HL-60 (cell line): ENCODE data around the gene SERF1A.
"Not testable (repeated sequence)": the region's sequence is repeated elsewhere in the genome, so short reads cannot be mapped to it uniquely, and the experiment has no call there.

ENCODE experiments used
- GABPA ChIP-seq: IDR thresholded peaks from 2 replicates; pipeline ENCODE4 v1.6.1; 2012; ENCODE audit warnings: low read depth
- POLR2AphosphoS5 ChIP-seq: IDR thresholded peaks from 2 replicates; pipeline ENCODE4 v1.6.1; 2012; ENCODE audit warnings: low read depth
- SPI1 ChIP-seq: IDR thresholded peaks from 2 replicates; pipeline ENCODE4 v1.6.1; 2012; ENCODE audit warnings: low read depth, mild to moderate bottlenecking, borderline replicate concordance
- TF ChIP-seq, protein P1 (sequence below): IDR thresholded peaks from one replicate; pipeline ENCODE4 v1.5.1; 2011; ENCODE audit warnings: low read length, control low read depth, inconsistent platforms; ENCODE audit not compliant: insufficient read depth
- TF ChIP-seq, protein P2 (sequence below): IDR thresholded peaks from 2 replicates; pipeline ENCODE4 v1.6.1; 2012; ENCODE audit warnings: low read depth; ENCODE audit not compliant: insufficient replicate concordance

DNA sequence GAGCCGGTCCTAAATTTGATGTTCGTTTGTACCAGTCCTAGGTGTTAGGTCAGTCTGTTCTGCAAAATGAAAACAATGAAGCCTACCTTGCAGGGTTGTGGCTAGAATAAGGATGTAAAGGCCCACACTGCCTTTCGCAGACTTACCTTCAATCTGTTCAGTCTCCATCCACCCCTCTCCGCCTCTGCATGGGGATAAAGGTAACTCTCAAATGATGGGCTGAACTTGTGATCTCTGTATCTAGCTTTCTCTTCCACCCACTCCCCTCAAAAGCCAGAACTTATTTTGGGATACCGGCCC is 753 bp downstream of the SERF1A start:
- TF ChIP-seq, protein P1, sequence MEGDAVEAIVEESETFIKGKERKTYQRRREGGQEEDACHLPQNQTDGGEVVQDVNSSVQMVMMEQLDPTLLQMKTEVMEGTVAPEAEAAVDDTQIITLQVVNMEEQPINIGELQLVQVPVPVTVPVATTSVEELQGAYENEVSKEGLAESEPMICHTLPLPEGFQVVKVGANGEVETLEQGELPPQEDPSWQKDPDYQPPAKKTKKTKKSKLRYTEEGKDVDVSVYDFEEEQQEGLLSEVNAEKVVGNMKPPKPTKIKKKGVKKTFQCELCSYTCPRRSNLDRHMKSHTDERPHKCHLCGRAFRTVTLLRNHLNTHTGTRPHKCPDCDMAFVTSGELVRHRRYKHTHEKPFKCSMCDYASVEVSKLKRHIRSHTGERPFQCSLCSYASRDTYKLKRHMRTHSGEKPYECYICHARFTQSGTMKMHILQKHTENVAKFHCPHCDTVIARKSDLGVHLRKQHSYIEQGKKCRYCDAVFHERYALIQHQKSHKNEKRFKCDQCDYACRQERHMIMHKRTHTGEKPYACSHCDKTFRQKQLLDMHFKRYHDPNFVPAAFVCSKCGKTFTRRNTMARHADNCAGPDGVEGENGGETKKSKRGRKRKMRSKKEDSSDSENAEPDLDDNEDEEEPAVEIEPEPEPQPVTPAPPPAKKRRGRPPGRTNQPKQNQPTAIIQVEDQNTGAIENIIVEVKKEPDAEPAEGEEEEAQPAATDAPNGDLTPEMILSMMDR = not testable (repeated sequence)
- TF ChIP-seq POLR2AphosphoS5, GABPA, SPI1: not testable (repeated sequence)
- TF ChIP-seq, protein P2, sequence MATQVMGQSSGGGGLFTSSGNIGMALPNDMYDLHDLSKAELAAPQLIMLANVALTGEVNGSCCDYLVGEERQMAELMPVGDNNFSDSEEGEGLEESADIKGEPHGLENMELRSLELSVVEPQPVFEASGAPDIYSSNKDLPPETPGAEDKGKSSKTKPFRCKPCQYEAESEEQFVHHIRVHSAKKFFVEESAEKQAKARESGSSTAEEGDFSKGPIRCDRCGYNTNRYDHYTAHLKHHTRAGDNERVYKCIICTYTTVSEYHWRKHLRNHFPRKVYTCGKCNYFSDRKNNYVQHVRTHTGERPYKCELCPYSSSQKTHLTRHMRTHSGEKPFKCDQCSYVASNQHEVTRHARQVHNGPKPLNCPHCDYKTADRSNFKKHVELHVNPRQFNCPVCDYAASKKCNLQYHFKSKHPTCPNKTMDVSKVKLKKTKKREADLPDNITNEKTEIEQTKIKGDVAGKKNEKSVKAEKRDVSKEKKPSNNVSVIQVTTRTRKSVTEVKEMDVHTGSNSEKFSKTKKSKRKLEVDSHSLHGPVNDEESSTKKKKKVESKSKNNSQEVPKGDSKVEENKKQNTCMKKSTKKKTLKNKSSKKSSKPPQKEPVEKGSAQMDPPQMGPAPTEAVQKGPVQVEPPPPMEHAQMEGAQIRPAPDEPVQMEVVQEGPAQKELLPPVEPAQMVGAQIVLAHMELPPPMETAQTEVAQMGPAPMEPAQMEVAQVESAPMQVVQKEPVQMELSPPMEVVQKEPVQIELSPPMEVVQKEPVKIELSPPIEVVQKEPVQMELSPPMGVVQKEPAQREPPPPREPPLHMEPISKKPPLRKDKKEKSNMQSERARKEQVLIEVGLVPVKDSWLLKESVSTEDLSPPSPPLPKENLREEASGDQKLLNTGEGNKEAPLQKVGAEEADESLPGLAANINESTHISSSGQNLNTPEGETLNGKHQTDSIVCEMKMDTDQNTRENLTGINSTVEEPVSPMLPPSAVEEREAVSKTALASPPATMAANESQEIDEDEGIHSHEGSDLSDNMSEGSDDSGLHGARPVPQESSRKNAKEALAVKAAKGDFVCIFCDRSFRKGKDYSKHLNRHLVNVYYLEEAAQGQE = not testable (repeated sequence)
